K562 (cell line): Measurements from ENCODE around the gene NUP188. TPM values are rescaled to one million over a fixed set of nuclear protein-coding genes. Genes with fewer than 3 reads are reported as not detected.

Experiments
- ATAC-seq: fragments of 200-7000 bp; cut with Tn5 transposase; 3 replicates; pipeline ENCODE4 v1.9.1; 2020; ENCODE audit warnings: moderate library complexity
- BruUV-seq: library from RNA; stranded (reverse); fragments of 400-500 nt; replicated peaks from 2 replicates; lab custom pipeline; 2021; lab: Mats Ljungman, UMichigan
- CTCF ChIA-PET: fragments of 300-600 bp; formaldehyde crosslinking; extraction: SDS; loops from one replicate; lab custom pipeline; 2021; ENCODE audit warnings: low intra/inter-chr PET ratio; lab: Yijun Ruan, JAX
- POLR2A ChIA-PET: fragments of 300-600, 350-650 bp; sonication (Branson Sonifier 250); formaldehyde crosslinking; extraction: SDS; loops from one replicate; lab custom pipeline; 2021; ENCODE audit warnings: antibody characterized with exemption, inconsistent platforms; lab: Yijun Ruan, JAX
- DNase-seq, 4 experiments: peaks; one replicate each; pipeline versions ENCODE4 v3.0.0 to v3.0.0-alpha.2; 2011 to 2018; ENCODE audit warnings: low spot score in 3 of 4, mixed read lengths in 3 of 4; ENCODE audit errors: extremely low read depth in 1 of 4
- FAIRE-seq: peaks from 2 replicates; lab custom pipeline; 2011; peaks lifted over from hg19 to GRCh38; lab: Jason Lieb, UNC
- H2AFZ ChIP-seq: 2 replicates; pipeline ENCODE4 v1.6.0; 2011; ENCODE audit warnings: low read depth, low read length, control low read depth, inconsistent platforms
- H3K27ac ChIP-seq: fragments of 200-600 bp; 3 replicates; pipeline ENCODE4 v1.8.0; 2011; ENCODE audit warnings: low read depth, mild to moderate bottlenecking, control low read depth, inconsistent platforms, low read length, moderate library complexity, mixed read lengths; ENCODE audit errors: extremely low read depth
- H3K27me3 ChIP-seq, 2 experiments: fragments of 300-600 bp in 1 of 2; 2 replicates in 1 of 2; 3 replicates in 1 of 2; pipeline versions ENCODE4 v1.6.0 to v1.8.0; 2011; ENCODE audit warnings: inconsistent platforms in 2 of 2, low read length in 2 of 2, mild to moderate bottlenecking in 1 of 2, mixed read lengths in 1 of 2, moderate library complexity in 1 of 2; ENCODE audit not compliant: control insufficient read depth in 2 of 2, insufficient read depth in 2 of 2
- H3K36me3 ChIP-seq: fragments of 300-600 bp; 3 replicates; pipeline ENCODE4 v1.8.0; 2011; ENCODE audit warnings: mild to moderate bottlenecking, low read length, inconsistent platforms; ENCODE audit not compliant: control insufficient read depth, insufficient read depth
- H3K4me1 ChIP-seq, 2 experiments: fragments of 200-600 bp in 1 of 2; replicated peaks in 1 of 2; 2 replicates in 1 of 2; 3 replicates in 1 of 2; pipeline versions ENCODE4 v1.5.1 to v1.8.0; 2011; ENCODE audit warnings: inconsistent platforms in 2 of 2, low read length in 2 of 2, mild to moderate bottlenecking in 1 of 2, mixed read lengths in 1 of 2, moderate library complexity in 1 of 2; ENCODE audit not compliant: control insufficient read depth in 2 of 2, insufficient read depth in 2 of 2
- H3K4me2 ChIP-seq: 2 replicates; pipeline ENCODE4 v1.6.1; 2011; ENCODE audit warnings: low read length, control low read depth, inconsistent platforms, mixed read lengths; ENCODE audit not compliant: insufficient read depth
- H3K4me3 ChIP-seq: fragments of 200-600 bp; sonication (generic), shearing (Covaris generic); 2 replicates; pipeline ENCODE4 v1.5.1; 2016; ENCODE audit warnings: control low read depth, inconsistent platforms
- H3K79me2 ChIP-seq: fragments of 200-600 bp; 3 replicates; pipeline ENCODE4 v1.8.0; 2011; ENCODE audit warnings: low read length, inconsistent platforms; ENCODE audit not compliant: control insufficient read depth, insufficient read depth
- H3K9ac ChIP-seq, 2 experiments: 2 replicates each; pipeline versions ENCODE4 v1.6.0 to v1.6.1; 2011; ENCODE audit warnings: low read depth in 2 of 2, low read length in 2 of 2, control low read depth in 1 of 2, inconsistent platforms in 1 of 2, mild to moderate bottlenecking in 1 of 2, mixed read lengths in 1 of 2; ENCODE audit not compliant: insufficient read depth in 1 of 2
- H3K9me1 ChIP-seq: one replicate; pipeline ENCODE4 v1.6.0; 2011; ENCODE audit warnings: inconsistent platforms, mild to moderate bottlenecking, low read length, moderate library complexity; ENCODE audit not compliant: control insufficient read depth, insufficient read depth
- H3K9me3 ChIP-seq: replicated peaks from 2 replicates; pipeline ENCODE4 v1.5.1; 2011; ENCODE audit warnings: low read depth, low read length, inconsistent platforms; ENCODE audit not compliant: control insufficient read depth, insufficient read depth
- H4K20me1 ChIP-seq: replicated peaks from 2 replicates; pipeline ENCODE4 v1.6.1; 2011; ENCODE audit warnings: low read length, inconsistent platforms, mixed read lengths; ENCODE audit not compliant: control insufficient read depth, insufficient read depth
- CREBBP ChIP-seq: IDR thresholded peaks from one replicate; pipeline ENCODE4 v1.6.1; 2012; ENCODE audit warnings: low read depth, mild to moderate bottlenecking, control low read depth, inconsistent platforms, low read length
- MAFF ChIP-seq: IDR thresholded peaks from 2 replicates; pipeline ENCODE4 v1.6.1; 2012; ENCODE audit warnings: low read length, improper control_type of control experiment
- NFIX ChIP-seq: fragments of 250-450 bp; sonication (Bioruptor Pico); IDR thresholded peaks from 2 replicates; pipeline ENCODE4 v1.4.0; 2020; ENCODE audit warnings: low read depth, mild to moderate bottlenecking, moderate library complexity
- PKNOX1 ChIP-seq: fragments of 450-650 bp; IDR thresholded peaks from 2 replicates; pipeline ENCODE4 v1.6.1; 2016
- POLR2A ChIP-seq: fragments of 450-650 bp; conservative IDR thresholded peaks from 2 replicates; pipeline ENCODE4 v1.6.1; 2016
- REST ChIP-seq, 2 experiments: fragments of 450-650 bp; formaldehyde crosslinking in 1 of 2; IDR thresholded peaks; 2 replicates each; pipeline versions ENCODE4 v1.4.0 to v1.6.1; 2014 to 2020; ENCODE audit warnings: mild to moderate bottlenecking in 2 of 2, borderline replicate concordance in 1 of 2, low read depth in 1 of 2
- ZMIZ1 ChIP-seq, 2 experiments: fragments of 150-350 bp in 1 of 2; IDR thresholded peaks; 2 replicates each; pipeline ENCODE4 v1.6.1; 2012 to 2016; ENCODE audit warnings: low read depth in 2 of 2, low read length in 2 of 2, mild to moderate bottlenecking in 1 of 2, moderate library complexity in 1 of 2
- WGBS: fragments of 100-300 bp; shearing (Covaris generic); methylation state at CpG from one replicate; pipeline ENCODE4 v1.1.6; 2016; ENCODE audit warnings: low coverage, mixed read lengths; ENCODE audit not compliant: insufficient coverage; ENCODE audit errors: missing lambda C conversion rate; 5-methylcytosine and 5-hydroxymethylcytosine counted together
- in situ Hi-C: fragments of 300-500 bp; cut with MboI; formaldehyde crosslinking; loops from 4 replicates; pipeline ENCODE4 v1.15.0; 2018; ENCODE audit warnings: inconsistent platforms, mixed read lengths
- intact Hi-C: fragments of 100-400 bp; cut with micrococcal nuclease; formaldehyde crosslinking; loops from 2 replicates; pipeline ENCODE4 v1.14.2; 2022
- polyA plus RNA-seq, 8 experiments: library from polyadenylated mRNA; depleted of rRNA in 4 of 8; stranded (reverse) in 5 of 8; unstranded in 3 of 8; fragments of >200 nt; fragmentation: Nextera tagmentation in 2 of 8; fragmentation: Illumina TruSeq in 1 of 8; extraction: Ambion mirVana in 2 of 8; extraction: Trizol in 1 of 8; gene quantifications; 2 replicates each; pipeline versions ENCODE4 v1.2.1 to v1.2.3, GENCODE V29; 2011 to 2014; ENCODE audit warnings: inconsistent platforms in 1 of 8, missing spikeins in 1 of 8
- total RNA-seq, 7 experiments: library from RNA; depleted of rRNA in 6 of 7; stranded (reverse); fragments of >200 nt in 6 of 7; fragmentation: Illumina TruSeq in 2 of 7; extraction: Trizol in 2 of 7; gene quantifications; 2 replicates each; pipeline versions ENCODE4 v1.2.1 to v1.2.3, GENCODE V29; 2011 to 2021; ENCODE audit warnings: low replicate concordance in 1 of 7

The NUP188 gene
- total and polyA plus RNA-seq, 9 of the 15 experiments (the other 6 are each of a cell fraction or from before 2014, with no cell fraction given) = 11.7 to 135 (median 70.6) TPM

- peak; percentile 23 for FAIRE-seq
- no peaks in the 10 kb centered on the region for H3K9me1 ChIP-seq
- H3K4me1 ChIP-seq = peaks cover 0 to 43% of the 10 kb centered on the region in 2 experiments; a peak in 3 of 5 replicates
- H3K4me2 ChIP-seq = no peak overlapping the region
- peaks cover 17% of the 10 kb centered on the region for H4K20me1 ChIP-seq
- H3K27me3 ChIP-seq = no peaks in the 10 kb centered on the region
- no peak overlapping the region for H2AFZ ChIP-seq
- no peak overlapping the region for H3K4me3 ChIP-seq
- H3K9ac ChIP-seq = peak overlapping the region in 1 of 2 experiments; percentile 55; a peak in 1 of 4 replicates
- H3K9me3 ChIP-seq = no peaks in the 10 kb centered on the region
- CTCF ChIA-PET = interaction anchor here (0.6 kb wide), 1 partner anchor 90 kb away, joined by 3 read pairs; no protein-coding TSS in a partner anchor
- H3K79me2 ChIP-seq = no peaks in the 10 kb centered on the region
- peak; percentile 21 for ATAC-seq
- peak in 1 of 4 experiments; percentile 40 for DNase-seq
- POLR2A ChIA-PET = interaction anchor here (1.0 to 3.4 kb wide), 2 partner anchors 15 to 619 kb away, joined by 4 to 15 read pairs; partner anchors contain the start of gene NTMT1
- peaks cover 92% of the 10 kb centered on the region for H3K36me3 ChIP-seq
- WGBS = 87% methylated on average over 10 of the region's 14 CpGs
- BruUV-seq = no TSS peak
- in situ Hi-C loops = no loop called here
- intact Hi-C loops = loop anchor here (5.0 kb wide), 1 partner anchor 275 kb away; no protein-coding TSS in a partner anchor
- H3K27ac ChIP-seq = 0 out of 3 replicates have a peak overlapping the region, but pooled peaks have one; percentile 28
- TF ChIP-seq CREBBP (no peak), POLR2A (peak; percentile 52), ZMIZ1 (IDR thresholded peaks at IDR 0.05; ENCODE audit: low read depth in 2 of 2, low read length in 2 of 2) (peak in 1 of 2 experiments; percentile 7; a peak in 1 of 4 replicates), REST (IDR thresholded peaks at IDR 0.05; ENCODE audit: borderline replicate concordance) (no peak), REST (CRISPR knock-in tag; IDR thresholded peaks at IDR 0.05; ENCODE audit: low read depth) (no peak), PKNOX1 (no peak), NFIX (CRISPR knock-in tag) (peak; percentile 64; the same call in 1 of the 2 replicates), MAFF (no peak)
These were observed 59.7 kb downstream of the NUP188 start for GRCh38 chr9:129007035-129007765.
